Liver (tissue), 9 donors: Measurements from ENCODE around the gene KCNQ1. TPM values are rescaled to one million over a fixed set of nuclear protein-coding genes. Genes with fewer than 3 reads are reported as not detected.

Experiments used
- DNase-seq: peaks from one replicate; pipeline ENCODE4 v3.0.0-alpha.2; 2017; ENCODE audit warnings: low spot score
- H3K27ac ChIP-seq, 2 donors: one replicate each; pipeline ENCODE4 v1.7.0; 2013; ENCODE audit warnings: inconsistent platforms in 2 of 2, low read length in 2 of 2, control low read depth in 1 of 2, low read depth in 1 of 2, mild to moderate bottlenecking in 1 of 2
- H3K27me3 ChIP-seq, 4 donors: one replicate each; pipeline versions ENCODE4 v1.6.1 to v1.7.0; 2013; ENCODE audit warnings: low read length in 3 of 4, inconsistent platforms in 1 of 4, mild to moderate bottlenecking in 1 of 4, moderate library complexity in 1 of 4; ENCODE audit not compliant: control insufficient read depth in 4 of 4, insufficient read depth in 4 of 4
- H3K36me3 ChIP-seq, 4 donors: one replicate each; pipeline versions ENCODE4 v1.6.1 to v1.7.0; 2013; ENCODE audit warnings: low read length in 3 of 4, mild to moderate bottlenecking in 3 of 4, low read depth in 1 of 4, moderate library complexity in 1 of 4; ENCODE audit not compliant: control insufficient read depth in 4 of 4, insufficient read depth in 3 of 4
- H3K4me1 ChIP-seq, 4 donors: one replicate each; pipeline versions ENCODE4 v1.6.1 to v1.7.0; 2013; ENCODE audit warnings: low read length in 3 of 4, mild to moderate bottlenecking in 3 of 4, moderate library complexity in 1 of 4; ENCODE audit not compliant: control insufficient read depth in 4 of 4, insufficient read depth in 4 of 4
- H3K4me3 ChIP-seq, 3 donors: one replicate each; pipeline versions ENCODE4 v1.6.1 to v1.7.0; 2013; ENCODE audit warnings: low read length in 3 of 3, control low read depth in 1 of 3, low read depth in 1 of 3, mild to moderate bottlenecking in 1 of 3
- H3K9ac ChIP-seq, 2 donors: one replicate each; pipeline ENCODE4 v1.7.0; 2013; ENCODE audit warnings: low read length in 2 of 2, mild to moderate bottlenecking in 2 of 2, moderate library complexity in 2 of 2, control low read depth in 1 of 2, low read depth in 1 of 2
- H3K9me3 ChIP-seq, 4 donors: one replicate each; pipeline versions ENCODE4 v1.6.1 to v1.7.0; 2013; ENCODE audit warnings: low read length in 3 of 4; ENCODE audit not compliant: control insufficient read depth in 4 of 4
- ATF3 ChIP-seq: IDR thresholded peaks from 2 replicates; pipeline ENCODE4 v1.6.1; 2016; ENCODE audit warnings: antibody characterized with exemption
- EGR1 ChIP-seq, 2 donors: IDR thresholded peaks; 2 replicates each; pipeline ENCODE4 v1.6.1; 2016 to 2018; ENCODE audit warnings: antibody characterized with exemption in 2 of 2, low read depth in 2 of 2
- FOXA2 ChIP-seq: IDR thresholded peaks from 2 replicates; pipeline ENCODE4 v1.6.1; 2016; ENCODE audit warnings: antibody characterized with exemption
- GABPA ChIP-seq, 2 donors: IDR thresholded peaks in 1 of 2; conservative IDR thresholded peaks in 1 of 2; 2 replicates each; pipeline ENCODE4 v1.6.1; 2016; ENCODE audit warnings: antibody characterized with exemption in 2 of 2, mild to moderate bottlenecking in 1 of 2, moderate library complexity in 1 of 2
- HNF4A ChIP-seq, 2 donors: conservative IDR thresholded peaks; 2 replicates each; pipeline ENCODE4 v1.6.1; 2016; ENCODE audit warnings: antibody characterized with exemption in 2 of 2, mild to moderate bottlenecking in 2 of 2
- HNF4G ChIP-seq: IDR thresholded peaks from 2 replicates; pipeline ENCODE4 v1.6.1; 2016; ENCODE audit warnings: antibody characterized with exemption
- JUND ChIP-seq, 2 donors: IDR thresholded peaks; 2 replicates each; pipeline ENCODE4 v1.6.1; 2016; ENCODE audit warnings: antibody characterized with exemption in 2 of 2
- NR2F2 ChIP-seq: IDR thresholded peaks from 2 replicates; pipeline ENCODE4 v1.6.1; 2016; ENCODE audit warnings: antibody characterized with exemption
- RAD21 ChIP-seq, 2 donors: IDR thresholded peaks; 2 replicates each; pipeline ENCODE4 v1.6.1; 2016; ENCODE audit warnings: antibody characterized with exemption in 2 of 2, mild to moderate bottlenecking in 2 of 2
- REST ChIP-seq: IDR thresholded peaks from 2 replicates; pipeline ENCODE4 v1.6.1; 2016; ENCODE audit warnings: antibody characterized with exemption, mild to moderate bottlenecking
- RXRA ChIP-seq, 2 donors: IDR thresholded peaks; 2 replicates each; pipeline ENCODE4 v1.6.1; 2017 to 2018; ENCODE audit warnings: antibody characterized with exemption in 2 of 2, mild to moderate bottlenecking in 1 of 2
- SP1 ChIP-seq: IDR thresholded peaks from 2 replicates; pipeline ENCODE4 v1.6.1; 2018; ENCODE audit warnings: antibody characterized with exemption, mild to moderate bottlenecking
- TAF1 ChIP-seq: conservative IDR thresholded peaks from 2 replicates; pipeline ENCODE4 v1.6.1; 2016; ENCODE audit warnings: antibody characterized with exemption, mild to moderate bottlenecking
- YY1 ChIP-seq: IDR thresholded peaks from 2 replicates; pipeline ENCODE4 v1.6.1; 2016; ENCODE audit warnings: antibody characterized with exemption, mild to moderate bottlenecking
- ZBTB33 ChIP-seq: IDR thresholded peaks from 2 replicates; pipeline ENCODE4 v1.6.1; 2016; ENCODE audit warnings: antibody characterized with exemption
- WGBS: extraction: QIAGEN DNeasy Blood & Tissue Kit; methylation state at CpG from one replicate; pipeline ENCODE4 v1.1.7; 2013; 5-methylcytosine and 5-hydroxymethylcytosine counted together
- polyA plus RNA-seq, 2 donors: library from polyadenylated mRNA; stranded (reverse) in 1 of 2; unstranded in 1 of 2; fragments of 200-250 nt in 1 of 2; fragments of >200 nt in 1 of 2; fragmentation: Nextera tagmentation in 1 of 2; extraction: Ambion mirVana in 1 of 2; gene quantifications; one replicate each; pipeline versions ENCODE4 v1.2.1 to v1.2.3, GENCODE V29; 2013 to 2015
- total RNA-seq, 2 donors: library from RNA; depleted of rRNA; stranded (reverse); fragments of >200 nt; gene quantifications; one replicate each; pipeline ENCODE4 v1.2.3, GENCODE V29; 2014
- TF ChIP-seq, protein P1 (sequence below): fragments of 150-350 bp; IDR thresholded peaks from 2 replicates; pipeline ENCODE4 v1.5.1; 2017; ENCODE audit warnings: improper control_type of control experiment, low read depth, low read length; ENCODE audit not compliant: missing input control
- TF ChIP-seq, protein P2 (sequence below): IDR thresholded peaks from 2 replicates; pipeline ENCODE4 v1.6.1; 2016; ENCODE audit warnings: antibody characterized with exemption
- donor health status: healthy.
- donor health status: healthy.
- donor health status: healthy.
- donor health status: healthy.
- donor health status: healthy.

Gene KCNQ1
- total and polyA plus RNA-seq, 4 donors: 0.31 to 2.2 (median 1.5) TPM

DNA sequence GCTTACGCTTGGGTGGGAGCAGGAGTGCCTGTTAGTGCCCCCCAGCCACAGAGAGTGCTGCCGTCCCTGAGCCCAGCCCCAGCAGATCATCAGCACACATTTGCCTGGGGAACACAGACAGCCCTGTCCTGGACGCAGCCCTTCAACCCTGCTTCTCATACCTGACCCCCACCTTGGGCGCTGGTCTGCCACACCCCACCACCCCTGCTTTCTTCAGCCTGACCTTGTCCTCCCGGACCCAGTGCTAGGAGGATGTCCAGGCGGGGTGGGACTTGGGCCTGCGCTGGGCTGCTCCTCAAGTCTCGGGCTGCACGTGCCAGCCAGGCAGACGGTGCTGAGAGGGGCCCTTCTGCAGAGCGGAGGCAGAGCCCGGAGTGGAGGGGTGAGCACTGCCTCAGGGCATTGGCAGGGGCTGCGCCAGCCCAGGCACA is 135.8 kb downstream of the KCNQ1 start:
- H3K27me3 ChIP-seq: no peaks in the 10 kb centered on the region
- no peak overlapping the region for H3K9ac ChIP-seq
- no peak for DNase-seq
- H3K27ac ChIP-seq: no peak overlapping the region
- H3K36me3 ChIP-seq: no peaks in the 10 kb centered on the region
- no peak for TF ChIP-seq YY1
- no peak for TF ChIP-seq RAD21 (IDR thresholded peaks at IDR 0.05)
- TF ChIP-seq, protein P1, sequence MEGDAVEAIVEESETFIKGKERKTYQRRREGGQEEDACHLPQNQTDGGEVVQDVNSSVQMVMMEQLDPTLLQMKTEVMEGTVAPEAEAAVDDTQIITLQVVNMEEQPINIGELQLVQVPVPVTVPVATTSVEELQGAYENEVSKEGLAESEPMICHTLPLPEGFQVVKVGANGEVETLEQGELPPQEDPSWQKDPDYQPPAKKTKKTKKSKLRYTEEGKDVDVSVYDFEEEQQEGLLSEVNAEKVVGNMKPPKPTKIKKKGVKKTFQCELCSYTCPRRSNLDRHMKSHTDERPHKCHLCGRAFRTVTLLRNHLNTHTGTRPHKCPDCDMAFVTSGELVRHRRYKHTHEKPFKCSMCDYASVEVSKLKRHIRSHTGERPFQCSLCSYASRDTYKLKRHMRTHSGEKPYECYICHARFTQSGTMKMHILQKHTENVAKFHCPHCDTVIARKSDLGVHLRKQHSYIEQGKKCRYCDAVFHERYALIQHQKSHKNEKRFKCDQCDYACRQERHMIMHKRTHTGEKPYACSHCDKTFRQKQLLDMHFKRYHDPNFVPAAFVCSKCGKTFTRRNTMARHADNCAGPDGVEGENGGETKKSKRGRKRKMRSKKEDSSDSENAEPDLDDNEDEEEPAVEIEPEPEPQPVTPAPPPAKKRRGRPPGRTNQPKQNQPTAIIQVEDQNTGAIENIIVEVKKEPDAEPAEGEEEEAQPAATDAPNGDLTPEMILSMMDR: no peak
- TF ChIP-seq TAF1: no peak
- no peak for TF ChIP-seq ZBTB33
- no peak for TF ChIP-seq REST
- no peaks in the 10 kb centered on the region for H3K4me1 ChIP-seq
- no peaks in the 10 kb centered on the region for H3K9me3 ChIP-seq
- 92% methylated on average over 13 of the region's 13 CpGs for WGBS
- no peak overlapping the region for H3K4me3 ChIP-seq

DNA sequence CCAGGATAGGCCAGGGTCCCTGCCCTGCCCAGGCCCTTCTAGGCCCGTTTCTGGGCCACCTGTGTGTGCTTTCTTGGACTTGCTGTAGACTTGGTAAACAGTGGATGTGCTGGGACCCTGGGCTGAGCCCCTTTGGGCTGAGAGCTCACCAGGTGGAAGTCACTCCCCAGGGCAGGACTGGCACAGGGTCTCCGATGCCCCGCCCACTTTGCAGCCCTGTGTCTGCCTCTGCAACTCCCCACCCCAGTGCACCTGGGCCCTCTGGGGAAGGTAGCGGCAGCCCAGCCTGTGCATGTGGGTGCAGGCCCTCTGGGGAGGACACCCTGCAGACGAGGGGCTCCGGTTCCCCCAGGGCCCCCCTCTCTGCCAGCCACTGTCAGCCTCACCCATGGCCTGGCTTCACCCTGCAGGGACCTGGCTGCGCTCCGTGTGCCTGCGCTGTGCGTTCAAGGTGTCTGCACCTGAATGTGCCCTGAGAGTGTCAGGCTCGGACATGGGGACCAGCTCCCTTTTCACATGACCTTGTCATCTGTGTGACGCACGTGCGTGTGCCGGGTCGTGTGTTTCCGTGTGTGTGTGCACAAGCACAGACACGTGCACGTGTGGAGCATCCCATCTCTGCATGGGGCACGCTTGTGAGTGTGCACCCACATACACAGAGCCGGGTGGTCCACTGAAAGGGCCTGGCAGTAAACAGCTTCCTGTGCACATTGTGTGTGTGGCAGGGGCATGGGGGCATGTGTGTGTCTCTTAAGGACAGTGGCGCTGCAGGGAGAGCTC is 136.5 kb downstream of the KCNQ1 start:
- no peak overlapping the region for H3K4me3 ChIP-seq
- no peak overlapping the region for H3K27ac ChIP-seq
- H3K4me1 ChIP-seq: no peaks in the 10 kb centered on the region
- no peak for DNase-seq
- 91% methylated on average over 22 of the region's 22 CpGs for WGBS
- no peaks in the 10 kb centered on the region for H3K9me3 ChIP-seq
- no peak overlapping the region for H3K9ac ChIP-seq
- H3K36me3 ChIP-seq: no peaks in the 10 kb centered on the region
- H3K27me3 ChIP-seq: no peaks in the 10 kb centered on the region
- no peak for TF ChIP-seq HNF4G
- TF ChIP-seq ATF3: no peak
- no peak for TF ChIP-seq YY1
- no peak for TF ChIP-seq JUND (IDR thresholded peaks at IDR 0.05)
- TF ChIP-seq, protein P1: no peak
- TF ChIP-seq REST: no peak
- no peak for TF ChIP-seq RXRA (IDR thresholded peaks at IDR 0.05)
- TF ChIP-seq, protein P2, sequence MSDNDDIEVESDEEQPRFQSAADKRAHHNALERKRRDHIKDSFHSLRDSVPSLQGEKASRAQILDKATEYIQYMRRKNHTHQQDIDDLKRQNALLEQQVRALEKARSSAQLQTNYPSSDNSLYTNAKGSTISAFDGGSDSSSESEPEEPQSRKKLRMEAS: no peak
- TF ChIP-seq GABPA (IDR thresholded peaks at IDR 0.05 in 1 of 2, conservative IDR thresholded peaks at IDR 0.05 in 1 of 2): no peak
- no peak for TF ChIP-seq HNF4A (conservative IDR thresholded peaks at IDR 0.05)
- no peak for TF ChIP-seq SP1
- TF ChIP-seq RAD21 (IDR thresholded peaks at IDR 0.05): no peak
- no peak for TF ChIP-seq FOXA2
- no peak for TF ChIP-seq NR2F2
- no peak for TF ChIP-seq EGR1 (IDR thresholded peaks at IDR 0.05; ENCODE audit: low read depth in 2 of 2)
